NCI-H146 treated with DMSO at 0.1 percent for 48 hours (cell line): ENCODE data around the gene PANK2.
"Not testable (repeated sequence)": the region's sequence is repeated elsewhere in the genome, so short reads cannot be mapped to it uniquely, and the experiment has no call there.

Experiments used
- DNase-seq: peaks from one replicate; lab custom pipeline; 2025; ENCODE audit not compliant: unreplicated experiment; lab: John Stamatoyannopoulos, UW

The PANK2 gene

DNA sequence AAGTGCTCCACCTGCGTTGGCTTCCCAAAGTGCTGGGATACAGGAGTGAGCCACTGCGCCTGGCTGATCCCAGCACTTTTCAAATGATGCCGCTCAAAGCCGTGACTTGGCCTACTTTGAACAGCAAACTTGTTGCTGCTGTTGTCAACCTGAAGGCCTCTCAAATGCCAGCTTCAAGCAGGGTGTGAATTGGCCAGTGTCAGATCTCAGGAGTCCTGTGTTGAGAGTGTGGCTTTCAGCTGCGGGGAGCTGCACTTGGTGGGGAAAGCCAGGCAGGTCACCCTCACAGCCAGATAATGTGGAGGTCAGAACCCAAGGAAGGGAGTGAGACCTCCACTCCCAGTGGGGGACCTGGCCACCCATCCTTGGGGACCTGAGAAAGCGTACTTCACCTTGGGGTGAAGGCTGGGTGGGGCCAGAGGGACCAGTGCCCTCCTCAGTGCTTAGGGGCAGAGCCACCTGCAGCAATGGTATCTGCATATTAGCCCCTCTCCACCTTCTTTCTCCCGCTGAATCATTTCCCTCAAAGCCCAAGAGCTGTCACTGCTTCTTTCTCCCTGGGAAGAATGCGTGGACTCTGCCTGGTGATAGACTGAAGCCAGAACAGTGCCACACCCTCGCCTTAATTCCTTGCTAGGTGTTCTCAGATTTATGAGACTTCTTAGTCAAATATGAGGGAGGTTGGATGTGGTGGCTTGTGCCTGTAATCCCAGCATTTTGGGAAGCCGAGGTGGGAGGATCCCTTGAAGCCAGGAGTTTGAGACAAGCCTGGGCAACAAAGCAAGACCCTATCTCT, 19.1 kb upstream of the PANK2 start:
- DNase-seq = no peak

DNA sequence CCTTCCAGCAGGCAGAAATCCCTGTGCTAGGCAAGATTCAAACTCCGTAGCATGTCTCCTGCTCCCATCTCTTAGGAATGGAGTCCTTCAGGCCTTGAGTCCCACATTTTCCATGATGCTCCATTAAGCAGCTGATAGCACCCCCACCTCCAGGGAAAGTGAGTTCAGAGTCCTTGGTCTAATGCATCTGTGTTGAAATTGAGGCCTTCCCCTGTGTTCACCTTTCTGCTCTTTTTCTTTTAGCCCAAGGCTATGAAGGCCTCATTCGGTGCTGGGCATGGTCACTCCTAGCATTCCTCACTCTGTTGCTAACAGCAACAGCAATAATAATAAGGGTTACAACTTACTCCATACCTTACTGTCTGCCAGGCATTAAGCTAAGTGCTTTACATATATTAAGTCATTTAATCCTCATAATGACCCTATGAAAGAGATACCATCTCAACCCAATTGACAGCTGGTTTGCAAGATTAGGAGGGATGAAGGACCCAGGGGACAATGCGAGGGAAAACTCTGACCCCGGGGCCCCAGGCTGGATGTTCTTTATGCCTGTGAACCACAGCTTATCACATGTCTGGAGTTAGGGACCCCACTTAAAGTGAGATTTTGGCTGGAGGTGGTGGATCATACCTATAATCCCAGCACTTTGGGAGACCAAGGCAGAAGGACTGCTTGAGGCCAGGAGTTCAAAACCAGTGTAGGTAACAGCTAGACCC, 17.5 kb upstream of the PANK2 start:
- DNase-seq = no peak

DNA sequence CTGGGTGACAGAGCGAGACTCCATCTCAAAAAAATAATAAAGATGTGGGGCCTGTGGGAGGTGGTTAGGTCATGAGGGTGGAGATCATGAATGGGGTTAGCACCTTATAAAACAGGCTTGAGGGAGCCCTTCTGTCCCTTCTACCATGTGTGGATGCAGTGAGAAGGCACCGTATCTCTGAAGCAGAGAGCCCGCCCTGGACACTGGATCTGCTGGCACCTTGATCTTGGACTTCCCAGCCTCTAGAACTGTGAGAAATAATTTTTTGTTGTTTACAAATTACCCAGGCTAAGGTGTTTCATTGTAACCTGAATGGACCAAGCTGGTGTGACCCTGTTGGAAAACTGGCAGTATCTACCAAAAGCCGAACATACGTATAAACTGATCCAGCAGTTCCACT, 15.7 kb upstream of the PANK2 start:
- DNase-seq = no peak

DNA sequence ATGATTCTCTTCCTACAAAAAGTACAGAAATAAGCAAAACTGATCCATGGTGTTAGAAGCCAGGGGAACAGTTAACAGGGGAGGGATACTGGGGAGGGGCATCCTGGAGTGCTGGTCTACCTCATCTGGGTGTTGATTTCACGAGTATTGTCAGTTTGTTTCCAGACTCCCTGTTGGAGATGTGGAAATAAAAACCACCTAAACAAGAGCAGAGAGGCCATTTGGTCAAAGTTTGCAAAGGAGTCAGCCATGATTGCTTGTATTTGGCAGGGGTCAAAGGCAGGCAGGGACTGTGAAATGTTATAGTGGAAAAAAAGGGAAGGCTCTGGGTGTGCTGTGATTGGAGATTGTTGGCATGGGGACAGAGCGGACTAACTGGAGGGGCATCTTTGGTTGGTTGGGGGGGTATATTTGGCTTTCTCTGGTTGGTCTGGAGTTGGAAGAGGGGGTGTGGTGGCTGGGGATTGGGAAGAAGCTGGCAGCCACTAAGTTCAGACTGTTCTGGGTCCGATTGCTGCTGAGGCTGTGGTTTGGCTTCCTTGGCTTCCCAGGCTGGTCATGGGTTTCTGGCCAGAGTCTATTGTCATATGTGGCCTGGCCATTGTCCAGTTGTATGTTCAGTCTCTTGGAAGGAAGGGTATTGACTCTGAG, 14.9 kb upstream of the PANK2 start:
- no peak for DNase-seq

DNA sequence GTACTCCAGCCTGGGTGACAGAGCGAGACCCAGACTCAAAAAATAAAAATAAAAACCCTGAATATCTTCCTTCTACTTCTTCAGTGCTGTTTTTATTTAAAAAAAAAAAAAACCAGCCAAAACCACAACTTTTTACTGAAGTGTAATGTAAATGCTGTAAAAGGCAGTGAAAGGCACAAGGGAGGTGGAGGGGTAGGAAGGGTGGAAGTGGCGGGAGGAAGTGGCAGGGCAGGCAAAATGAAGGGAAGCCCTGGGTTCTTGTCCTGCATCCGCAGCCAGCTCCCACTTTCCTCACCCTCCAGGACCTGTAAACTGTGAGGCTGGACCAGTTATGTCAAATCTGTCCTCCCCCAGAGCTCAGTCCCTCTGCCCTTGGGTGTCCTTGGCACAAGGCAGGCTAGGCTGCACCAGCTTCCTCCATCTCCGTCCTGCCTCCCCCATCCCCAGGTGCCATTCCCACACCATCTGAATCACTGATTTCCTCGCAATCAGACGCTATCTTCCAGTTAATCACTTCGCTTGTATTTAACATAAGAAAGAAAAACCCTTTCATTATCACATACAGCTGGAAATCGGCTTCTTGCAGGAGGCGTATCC, 13.7 kb upstream of the PANK2 start:
- no peak for DNase-seq

DNA sequence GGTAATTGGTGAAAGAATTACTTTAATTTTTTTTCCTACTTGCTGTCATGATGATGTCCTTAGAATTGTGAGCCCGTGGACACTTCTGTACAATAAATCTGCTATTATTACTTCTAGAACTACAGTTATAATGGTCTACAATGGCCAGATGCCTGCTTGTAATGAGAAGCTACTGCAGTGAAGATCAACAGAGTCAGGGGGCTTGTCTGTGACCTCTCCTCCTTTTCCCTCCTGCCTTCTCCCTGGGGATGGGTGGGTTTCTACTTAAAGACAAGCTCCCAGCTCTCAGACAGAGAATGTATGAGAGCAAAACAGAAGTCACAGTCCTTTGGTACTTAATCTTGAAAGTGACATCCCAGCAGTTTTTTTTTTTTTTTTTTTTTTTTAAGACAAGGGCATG, 13.2 kb upstream of the PANK2 start:
- DNase-seq = no peak

DNA sequence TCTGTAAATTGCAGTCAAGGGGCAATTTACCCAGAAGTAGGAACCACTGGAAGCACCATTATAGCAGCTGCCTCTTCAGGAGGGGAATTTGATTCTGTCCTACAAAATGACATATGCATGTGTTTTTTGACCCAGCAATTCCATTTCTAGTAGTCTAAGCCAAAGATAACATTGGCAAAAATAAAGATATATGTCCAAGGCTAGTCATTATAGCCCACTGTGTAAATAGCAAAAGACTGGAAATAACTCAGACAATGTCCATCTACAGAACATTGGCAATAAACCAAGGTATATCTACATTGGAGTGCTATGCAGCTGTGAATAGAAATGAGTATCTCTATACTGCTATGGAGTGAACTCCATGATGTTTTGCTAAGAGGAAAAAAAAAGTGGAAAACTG, 12.5 kb upstream of the PANK2 start:
- DNase-seq = no peak

DNA sequence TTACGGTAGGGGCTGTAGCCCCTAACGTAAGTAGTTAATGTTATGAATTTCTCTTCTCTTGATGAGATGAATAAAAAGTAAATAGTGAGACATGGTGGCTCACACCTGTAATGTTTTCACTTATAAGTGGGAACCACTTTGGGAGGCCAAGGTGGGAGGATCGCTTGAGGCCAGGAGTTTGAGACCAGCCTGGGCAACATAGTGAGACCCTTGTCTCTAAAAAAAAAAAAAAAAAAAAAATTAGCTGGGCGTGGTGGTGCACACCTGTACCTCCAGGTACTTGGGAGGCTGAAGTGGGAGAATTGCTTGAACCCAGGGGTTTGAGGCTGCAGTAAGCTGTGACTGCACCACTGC, 10.3 kb upstream of the PANK2 start:
- DNase-seq = not testable (repeated sequence)

DNA sequence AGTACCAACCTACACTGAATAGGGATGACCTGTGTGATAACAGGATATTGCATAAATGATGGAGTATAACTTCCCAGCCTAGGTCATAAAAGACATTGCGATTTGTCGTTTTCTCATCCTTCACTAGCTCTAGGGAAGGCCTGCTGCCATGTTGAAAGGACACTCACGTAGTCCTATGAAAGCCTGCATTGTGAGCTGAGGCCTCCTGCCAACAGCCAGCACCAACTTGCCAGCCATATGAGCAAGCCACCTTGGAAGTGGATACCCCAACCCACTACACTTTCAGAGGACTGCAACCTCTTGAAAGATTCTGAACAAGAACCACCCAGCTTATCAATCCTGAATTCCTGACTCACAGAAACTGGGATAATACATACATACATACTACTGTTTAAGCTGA, 3.5 kb upstream of the PANK2 start:
- no peak for DNase-seq

DNA sequence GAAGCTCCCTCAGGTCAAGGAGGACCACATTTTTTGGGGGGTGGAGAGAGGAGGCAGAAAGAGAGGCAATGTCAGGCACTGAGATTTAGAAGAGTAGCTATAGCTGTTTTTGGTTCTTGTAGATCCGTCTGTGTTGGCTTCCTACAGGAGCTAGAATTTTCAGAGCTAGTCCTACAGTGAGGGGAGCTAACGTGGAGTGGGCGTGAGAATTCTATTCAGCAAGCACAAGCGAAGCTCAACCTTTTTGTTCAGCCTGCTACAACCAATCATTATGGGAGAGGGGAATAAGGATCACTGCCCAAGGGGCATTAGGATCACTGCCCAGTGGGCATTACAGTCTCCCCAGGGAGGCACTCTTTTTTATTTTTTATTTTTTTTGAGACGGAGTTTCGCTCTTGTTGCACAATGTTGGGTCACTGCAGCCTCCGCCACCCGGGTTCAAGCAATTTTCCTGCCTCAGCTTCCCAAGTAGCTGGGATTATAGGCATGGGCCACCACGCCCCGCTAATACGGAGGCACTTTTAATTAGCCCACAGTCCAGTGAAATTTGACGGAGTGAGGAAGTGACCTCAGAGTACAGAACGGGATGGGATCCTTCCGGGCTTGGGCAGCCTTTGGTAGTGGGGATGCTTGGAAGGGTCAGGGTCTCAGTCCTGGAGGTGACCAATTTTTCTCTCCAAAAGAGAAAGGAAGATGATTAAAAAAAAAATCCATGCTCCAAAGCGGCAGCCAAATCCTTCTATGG, 1.1 kb upstream of the PANK2 start:
- DNase-seq = peak; percentile 78

DNA sequence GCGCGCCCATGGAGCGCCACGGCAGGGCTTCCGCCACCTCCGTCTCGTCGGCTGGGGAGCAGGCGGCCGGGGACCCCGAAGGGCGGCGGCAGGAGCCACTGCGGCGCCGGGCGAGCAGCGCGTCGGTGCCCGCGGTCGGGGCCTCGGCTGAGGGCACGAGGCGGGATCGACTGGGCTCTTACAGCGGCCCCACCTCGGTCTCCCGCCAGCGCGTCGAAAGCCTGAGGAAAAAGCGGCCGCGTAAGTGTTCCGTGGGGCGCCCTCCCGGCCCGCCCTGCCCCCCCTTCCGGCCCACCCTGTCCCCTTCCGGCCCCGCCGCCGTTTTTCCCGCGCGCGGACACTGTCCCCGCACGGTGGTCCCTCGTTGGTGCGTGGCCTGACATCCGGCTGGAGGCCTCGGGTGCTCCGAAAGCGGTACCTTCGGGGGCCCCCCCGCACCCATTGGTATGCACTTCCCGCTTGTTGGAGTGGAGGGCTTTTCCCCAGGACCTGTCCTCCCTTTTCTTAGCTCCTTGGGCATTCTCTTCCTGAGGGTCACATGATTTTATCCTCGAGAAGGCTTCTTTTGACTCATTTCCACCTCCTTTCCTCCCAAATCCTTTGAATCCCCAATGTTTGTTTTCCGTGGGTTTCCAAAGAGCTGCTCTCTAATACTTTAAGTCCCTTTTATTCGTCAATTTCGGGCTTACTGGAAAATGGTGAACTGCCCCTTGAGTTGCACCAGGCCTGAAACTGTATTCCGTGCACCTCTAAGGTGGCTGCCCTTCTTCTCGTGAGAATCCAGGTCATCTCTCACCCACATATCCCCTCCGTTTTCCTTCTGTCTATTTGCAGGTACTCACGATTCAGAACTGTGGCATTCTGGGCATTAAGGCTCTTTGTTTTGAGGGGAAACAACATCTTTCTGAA, 556 bp downstream of the PANK2 start:
- no peak for DNase-seq

DNA sequence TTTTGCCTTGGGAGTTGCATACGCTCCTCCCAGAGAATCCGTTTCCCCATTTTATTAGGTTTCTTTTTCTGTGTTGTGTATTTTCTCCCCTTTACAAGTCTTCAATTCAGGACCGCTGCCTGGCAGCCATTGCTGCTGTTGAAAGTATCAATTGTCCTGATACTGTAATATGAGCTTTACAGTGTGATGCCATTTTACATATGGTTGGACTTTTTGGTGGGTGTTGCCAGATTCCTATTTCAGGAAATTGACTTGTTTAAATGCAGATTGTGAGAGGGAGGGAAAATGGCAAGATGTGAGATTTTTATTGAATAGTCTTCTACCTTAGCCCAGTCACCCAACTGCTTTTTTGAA, 1.2 kb downstream of the PANK2 start:
- DNase-seq = peak; percentile 34

DNA sequence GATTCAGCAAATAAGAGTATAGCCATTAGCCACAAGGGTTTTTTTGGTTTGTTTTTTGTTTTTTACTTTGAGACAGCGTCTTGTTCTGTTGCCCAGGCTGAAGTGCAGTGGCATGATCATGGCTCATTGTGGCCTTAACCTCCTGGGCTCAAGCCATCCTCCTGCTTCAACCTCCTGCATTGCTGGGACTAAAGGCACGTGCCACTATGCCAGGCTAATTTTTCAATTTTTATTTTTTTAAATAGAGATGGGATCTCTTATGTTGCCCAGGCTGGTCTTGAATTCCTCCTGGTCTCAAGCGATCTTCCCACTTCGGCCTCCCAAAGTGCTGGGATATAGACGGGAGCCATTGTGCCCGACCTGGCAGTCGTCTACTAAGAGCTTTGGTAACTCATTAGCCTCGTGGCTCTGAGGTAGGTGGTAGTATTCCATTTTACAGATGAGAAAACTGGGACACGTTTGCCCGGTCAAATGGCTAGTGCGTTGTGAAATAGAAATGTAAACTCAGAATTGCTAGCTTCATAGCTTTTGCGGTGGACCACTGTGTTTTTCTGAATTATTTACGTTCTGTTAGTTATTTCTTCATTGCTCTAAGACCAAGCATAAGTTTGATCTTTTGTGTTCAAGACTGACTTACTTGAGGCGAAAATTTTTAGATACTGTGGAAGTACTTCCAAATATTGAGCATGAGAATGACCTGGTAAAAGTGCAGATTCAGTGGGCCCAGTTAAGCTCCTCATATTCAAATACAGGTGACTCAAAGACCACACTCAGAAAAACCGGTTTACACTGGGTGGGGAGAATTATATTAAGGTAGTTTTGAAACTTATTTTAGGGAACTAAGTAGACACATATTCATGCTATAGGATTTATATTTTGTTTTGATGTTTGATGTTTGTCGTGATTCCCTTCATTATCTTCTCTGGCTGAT, 2.1 kb downstream of the PANK2 start:
- no peak for DNase-seq

DNA sequence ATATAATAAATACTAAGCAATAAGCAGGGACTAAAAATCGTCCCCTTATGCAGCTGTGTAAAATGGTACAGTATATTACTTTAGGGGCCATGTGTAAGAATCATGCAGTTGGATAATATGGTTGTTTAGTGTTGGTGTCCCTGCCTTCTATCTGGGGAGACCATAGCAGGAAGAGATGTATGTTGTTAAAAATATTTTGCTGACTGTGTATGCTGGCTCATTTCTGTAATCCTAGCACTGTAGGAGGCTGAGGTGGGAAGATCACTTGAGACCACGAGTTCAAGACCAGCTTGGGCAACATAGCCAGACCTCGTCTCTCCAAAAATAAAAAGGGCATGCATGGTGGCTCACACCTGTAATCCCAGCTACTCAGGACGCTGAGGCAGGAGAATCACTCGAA, 5.6 kb downstream of the PANK2 start:
- DNase-seq = no peak

DNA sequence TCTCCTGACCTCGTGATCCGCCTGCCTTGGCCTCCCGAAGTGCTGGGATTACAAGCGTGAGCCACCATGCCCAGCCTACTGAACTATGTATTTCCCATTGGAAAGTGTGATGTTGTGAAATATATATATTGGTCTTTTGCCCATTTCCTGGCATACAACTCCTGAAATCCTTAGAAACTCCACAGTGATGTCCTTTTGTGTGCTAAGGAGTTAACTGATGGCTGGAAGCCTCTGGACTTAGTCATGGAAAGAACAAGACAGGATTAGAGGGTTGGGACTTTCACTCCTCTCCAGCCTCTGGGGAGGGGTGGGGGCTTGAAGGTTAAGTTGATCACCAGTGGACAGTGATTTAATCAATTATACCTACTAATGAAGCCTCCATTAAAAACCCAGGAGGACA, 7.1 kb downstream of the PANK2 start:
- DNase-seq = no peak

DNA sequence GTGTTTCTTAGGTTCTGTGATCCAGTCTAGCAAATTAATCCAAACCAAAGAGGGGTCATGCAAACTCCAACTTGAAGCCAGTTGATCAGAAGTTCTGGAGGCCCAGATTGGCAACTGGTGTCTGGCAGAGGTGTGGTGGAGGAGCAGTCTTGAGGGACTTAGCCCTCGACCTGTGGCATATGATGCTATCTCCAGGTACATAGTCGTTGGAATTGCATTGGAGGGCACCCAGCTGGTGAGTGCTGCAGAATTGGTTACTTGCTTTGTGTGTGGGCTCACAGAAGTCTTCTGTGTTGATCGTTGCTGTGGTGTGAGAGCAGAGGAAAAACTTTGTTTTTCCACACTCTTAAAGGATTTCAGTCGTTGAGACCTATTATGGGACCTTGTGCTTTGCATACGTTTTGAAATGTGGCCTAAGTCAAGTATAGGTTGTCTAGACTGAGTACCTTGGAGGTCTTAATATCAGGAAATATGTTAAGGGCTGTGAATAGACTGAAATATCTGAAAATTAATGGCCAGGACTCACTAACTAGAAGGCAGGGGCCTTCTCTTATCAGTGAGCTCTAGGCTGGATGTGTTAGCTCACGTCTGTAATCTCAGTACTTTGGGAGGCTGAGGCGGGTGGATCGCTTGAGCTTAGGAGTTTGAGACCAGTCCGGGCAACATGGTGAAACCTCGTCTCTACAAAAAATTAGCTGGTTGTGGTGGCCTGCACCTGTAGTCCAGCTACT, 7.8 kb downstream of the PANK2 start:
- no peak for DNase-seq

DNA sequence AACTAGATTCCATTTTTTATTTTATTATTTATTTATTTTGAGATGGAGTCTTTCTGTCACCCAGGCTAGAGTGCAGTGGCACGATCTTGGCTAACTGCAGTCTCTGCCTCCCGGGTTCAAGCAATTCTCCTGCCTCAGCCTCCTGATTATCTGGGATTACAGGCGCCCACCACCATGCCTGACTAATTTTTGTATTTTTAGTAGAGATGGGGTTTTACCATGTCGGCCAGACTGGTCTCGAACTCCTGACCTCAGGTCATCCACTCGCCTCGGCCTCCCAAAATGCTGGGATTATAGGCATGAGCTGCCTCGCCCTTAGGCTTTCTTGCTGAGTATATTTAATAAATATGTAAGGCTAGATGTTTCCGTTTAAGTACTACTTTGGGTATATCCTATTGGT, 9.0 kb downstream of the PANK2 start:
- DNase-seq = not testable (repeated sequence)

DNA sequence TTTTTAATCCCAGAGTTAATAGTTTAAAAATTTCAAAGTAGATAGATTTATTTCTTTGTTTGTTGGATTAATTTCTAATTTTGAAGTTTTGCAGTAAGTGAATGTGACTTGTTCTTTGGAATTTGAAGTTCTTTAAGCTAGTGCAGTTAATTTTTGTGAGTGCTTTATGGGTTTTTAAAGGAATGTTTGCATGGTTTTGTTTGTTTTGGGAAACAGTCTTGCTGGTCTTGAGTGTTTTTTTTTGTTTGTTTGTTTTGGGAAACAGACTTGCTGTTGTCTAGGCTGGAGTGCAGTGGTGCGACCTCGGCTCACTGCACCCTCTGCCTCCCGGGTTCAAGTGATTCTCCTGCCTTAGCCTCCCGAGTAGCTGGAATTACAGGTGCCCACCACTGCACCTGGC, 9.5 kb downstream of the PANK2 start:
- no peak for DNase-seq
